GDM1 (cell line): Measurements from ENCODE around the gene SERPINE2.

ENCODE experiments used
- DNase-seq: peaks from one replicate; lab custom pipeline; 2025; lab: John Stamatoyannopoulos, UW

The SERPINE2 gene, protein sequence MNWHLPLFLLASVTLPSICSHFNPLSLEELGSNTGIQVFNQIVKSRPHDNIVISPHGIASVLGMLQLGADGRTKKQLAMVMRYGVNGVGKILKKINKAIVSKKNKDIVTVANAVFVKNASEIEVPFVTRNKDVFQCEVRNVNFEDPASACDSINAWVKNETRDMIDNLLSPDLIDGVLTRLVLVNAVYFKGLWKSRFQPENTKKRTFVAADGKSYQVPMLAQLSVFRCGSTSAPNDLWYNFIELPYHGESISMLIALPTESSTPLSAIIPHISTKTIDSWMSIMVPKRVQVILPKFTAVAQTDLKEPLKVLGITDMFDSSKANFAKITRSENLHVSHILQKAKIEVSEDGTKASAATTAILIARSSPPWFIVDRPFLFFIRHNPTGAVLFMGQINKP

DNA sequence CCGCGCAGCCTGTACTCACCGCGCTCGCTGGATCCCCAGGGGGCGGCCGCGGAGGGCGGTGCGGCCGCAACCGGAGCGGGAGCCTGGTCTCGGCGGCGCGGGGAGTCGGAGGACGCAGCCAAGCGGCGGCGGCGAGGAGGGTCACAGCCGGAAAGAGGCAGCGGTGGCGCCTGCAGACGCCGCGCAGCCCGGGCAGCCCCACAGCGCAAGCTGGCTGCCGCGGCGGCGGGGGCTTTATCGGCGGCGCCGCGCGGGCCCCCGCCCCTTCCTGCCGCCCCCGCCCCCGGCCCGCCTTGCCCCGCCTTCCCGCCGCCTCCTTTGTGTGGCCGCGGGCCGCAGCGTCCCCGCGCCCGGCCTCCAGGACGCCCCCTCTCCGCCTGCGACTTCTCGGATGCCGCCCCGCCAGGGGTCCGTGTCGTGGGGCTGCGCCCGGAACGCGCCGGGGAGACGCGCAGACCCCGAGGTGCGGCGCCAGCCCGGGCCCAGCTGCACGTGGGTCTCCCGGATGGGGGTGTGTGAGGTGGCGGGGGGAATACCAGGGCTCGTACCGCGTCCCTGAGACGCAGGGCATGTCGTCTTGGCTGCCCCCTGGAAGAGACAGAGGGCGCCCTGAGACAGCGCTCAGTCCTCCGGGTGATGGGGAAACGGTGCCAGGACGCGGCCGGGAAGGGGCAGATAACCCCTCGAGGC, at the start of gene SERPINE2:
Gene SERPINE2 (minus strand): TSS at position 207 of the 690 bp plus-strand sequence. CDS start 37,386 bp downstream, outside the sequence.
- DNase-seq = no peak

DNA sequence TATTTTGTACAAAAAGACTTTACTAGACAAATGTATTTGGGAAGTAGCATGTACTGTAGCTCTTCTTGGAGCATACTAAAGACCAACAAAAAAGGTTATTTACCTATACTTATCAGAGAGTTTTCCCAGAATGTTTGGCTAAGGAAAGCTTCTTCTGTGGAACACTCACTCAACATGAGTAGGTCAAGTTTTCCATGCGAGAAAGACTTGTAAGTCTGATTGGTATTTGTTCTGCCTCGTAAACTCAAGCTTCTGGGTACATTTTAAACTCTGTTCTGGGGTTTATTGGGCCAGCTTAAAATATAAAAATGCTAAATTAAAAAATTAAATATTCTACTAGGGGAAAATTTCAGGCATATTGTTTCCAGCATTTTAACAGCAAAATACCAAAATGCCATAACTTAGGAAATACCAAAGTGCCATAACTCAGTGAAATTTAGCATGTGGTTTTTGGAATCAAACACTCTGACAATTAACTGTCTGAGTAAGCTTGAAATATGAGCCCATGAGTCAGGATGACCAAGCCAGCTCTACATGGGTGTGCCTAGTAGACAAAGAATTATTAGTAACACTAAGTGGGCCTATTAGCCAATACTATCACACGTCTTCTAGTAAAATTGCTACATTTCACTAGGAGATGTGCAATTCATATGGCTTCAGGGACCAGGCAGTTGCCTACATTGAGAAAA, 47.3 kb upstream of the SERPINE2 start:
- no peak for DNase-seq

DNA sequence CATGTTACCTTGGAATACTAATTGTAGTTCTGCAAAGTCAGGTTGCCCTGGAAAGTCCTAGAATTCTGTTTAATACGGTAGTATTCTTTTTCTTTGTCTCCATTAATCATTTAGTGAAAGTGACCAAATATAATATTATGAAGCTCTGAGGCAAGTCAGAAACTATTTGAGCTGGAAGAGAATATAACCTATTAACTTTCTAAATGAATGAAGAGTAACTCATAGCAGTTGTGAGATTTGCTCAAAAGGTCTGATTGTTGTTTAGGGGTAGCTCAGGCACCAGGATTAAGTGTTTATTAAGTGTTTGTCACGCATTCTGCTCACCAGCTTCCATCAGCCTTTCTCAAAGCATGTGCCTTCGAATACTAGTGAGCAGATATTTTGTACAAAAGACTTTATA, 46.7 kb upstream of the SERPINE2 start:
- no peak for DNase-seq

DNA sequence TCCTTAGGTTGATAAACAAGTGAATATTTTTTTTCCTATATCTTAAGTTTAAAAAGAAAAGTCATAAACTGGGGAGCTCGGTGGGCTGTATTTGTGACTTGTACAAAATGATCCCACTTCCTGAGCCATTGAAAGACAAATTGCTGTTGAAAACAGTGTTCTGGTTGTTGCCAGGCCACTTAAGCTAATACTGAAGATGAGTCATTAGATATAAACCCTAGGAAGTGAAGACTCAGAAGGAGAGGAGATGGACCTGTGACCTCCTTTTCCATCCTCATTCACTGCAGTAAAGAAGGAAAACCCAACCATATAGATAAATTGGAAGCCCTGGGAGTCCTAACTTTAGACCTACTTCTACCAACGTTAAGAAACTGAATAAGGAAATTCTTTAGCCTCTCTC, 46.2 kb upstream of the SERPINE2 start:
- no peak for DNase-seq

DNA sequence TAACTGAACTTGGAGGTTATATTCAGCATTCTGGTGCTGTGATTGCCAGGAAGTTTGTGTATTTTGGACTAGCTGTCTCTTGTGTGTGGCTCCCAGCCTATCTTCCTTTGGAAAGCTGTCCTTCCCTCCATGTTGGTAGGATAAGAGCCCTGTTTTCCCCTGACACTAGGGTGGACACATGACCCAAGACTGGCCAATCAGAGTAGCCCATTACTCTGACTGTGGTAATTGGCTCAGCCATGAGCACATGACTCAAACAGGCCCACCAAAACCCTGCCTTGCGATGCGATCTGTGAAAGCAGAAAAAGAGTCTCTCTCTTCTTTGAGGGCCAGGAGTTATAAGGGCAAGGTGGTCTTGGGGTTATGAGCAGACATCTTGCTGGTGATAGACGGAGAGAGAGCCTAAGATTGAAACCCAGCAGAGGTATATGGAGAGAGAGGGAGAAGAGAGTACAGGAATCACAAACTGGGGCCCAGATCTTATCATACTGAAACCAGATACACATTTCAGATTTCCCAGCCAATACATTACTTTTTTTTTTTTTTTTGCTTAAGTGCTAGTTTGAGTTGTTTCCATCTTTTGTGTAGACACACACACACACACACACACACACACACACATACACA, 45.3 kb upstream of the SERPINE2 start:
- no peak for DNase-seq

DNA sequence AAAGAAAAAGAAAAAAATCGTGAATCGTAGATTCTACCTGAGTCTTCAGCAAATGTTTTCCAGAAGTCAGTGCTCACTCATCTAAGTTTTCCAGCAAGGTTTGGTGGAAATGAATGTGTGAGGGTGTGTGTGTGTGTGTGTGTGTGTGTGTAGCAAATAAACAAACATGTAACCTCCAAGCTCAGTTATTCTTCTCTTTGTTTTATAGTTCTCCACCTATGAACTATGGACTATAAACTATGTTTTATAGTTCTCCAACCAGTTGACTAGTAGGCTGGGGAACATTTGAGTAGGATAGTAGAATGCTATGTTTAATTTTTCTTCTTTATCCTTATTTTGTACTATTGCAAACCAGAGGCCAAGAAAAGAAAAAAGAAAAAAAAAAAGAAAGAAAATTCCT, 44.6 kb upstream of the SERPINE2 start:
- DNase-seq = no peak

DNA sequence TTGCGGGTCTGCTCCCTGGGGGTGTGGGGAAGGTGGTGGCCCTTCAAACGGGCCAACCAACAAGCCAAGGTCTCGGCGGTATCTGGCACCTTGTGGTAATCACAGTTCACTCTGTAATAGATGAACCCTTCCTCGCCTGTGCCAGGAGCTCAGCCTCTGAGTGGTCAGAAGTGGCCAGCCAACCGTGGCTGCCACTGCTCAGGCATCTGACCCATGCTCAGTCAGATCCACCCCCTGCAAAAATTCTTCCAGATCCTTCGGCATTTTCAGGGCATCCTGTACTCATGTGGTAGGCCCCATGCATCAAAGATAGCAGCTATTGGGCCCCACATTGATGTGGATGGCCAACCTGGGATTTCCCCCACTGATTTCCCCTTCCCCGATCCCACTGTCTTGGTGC, 39.6 kb upstream of the SERPINE2 start:
- DNase-seq = no peak

DNA sequence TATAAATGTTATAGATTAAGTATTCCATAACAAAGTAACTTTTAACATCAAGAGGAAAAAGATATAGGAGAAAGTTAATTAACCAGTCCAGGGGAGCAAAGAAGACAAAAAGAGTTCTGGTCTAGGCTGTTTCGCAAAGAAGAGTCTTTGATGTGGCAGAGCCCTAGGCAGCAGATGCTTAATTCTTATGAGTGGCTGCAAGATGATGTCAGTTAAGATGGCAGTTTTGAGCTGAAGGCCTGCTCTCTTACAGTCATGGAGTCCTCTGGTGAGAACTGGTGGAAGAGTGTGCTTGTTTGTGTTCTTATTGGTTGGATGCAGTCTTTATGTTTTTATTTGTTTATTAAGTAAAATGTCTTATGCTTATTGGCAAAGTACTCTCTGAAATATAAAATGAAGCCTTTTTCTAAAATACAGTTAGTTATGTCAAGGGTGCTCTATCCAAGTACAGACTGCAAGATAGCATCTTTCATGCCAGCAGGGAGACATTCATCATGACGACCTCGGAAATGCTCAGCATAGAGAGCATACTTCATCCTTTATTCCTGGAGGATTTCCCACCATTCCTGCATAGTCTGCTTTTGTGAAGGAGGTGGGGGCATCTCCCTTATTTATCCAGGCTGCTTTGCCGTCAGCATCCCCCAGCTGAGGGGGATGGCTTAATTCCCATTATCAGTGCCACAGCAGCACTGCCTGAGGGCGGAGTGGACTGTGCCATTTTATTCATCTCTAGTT, 38.9 kb upstream of the SERPINE2 start:
- no peak for DNase-seq

DNA sequence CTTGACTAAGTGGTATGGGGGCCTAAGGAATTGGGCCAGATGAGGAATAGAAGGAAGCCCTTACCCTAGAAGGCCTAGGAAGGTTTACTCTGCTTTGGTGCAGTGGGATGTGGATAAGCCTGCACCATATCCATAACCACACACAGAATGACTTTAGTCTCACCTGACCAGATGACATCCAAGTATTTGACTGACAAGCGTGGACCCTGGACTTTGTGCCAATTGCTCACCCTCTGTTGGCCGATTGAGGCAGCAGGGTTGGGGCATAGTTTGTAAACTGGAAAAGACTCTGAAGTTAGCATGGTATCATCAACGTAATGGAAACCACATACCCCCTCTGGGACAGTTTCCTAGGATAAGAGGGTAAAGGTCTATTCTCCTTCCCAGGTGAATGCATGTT, 36.5 kb upstream of the SERPINE2 start:
- no peak for DNase-seq

DNA sequence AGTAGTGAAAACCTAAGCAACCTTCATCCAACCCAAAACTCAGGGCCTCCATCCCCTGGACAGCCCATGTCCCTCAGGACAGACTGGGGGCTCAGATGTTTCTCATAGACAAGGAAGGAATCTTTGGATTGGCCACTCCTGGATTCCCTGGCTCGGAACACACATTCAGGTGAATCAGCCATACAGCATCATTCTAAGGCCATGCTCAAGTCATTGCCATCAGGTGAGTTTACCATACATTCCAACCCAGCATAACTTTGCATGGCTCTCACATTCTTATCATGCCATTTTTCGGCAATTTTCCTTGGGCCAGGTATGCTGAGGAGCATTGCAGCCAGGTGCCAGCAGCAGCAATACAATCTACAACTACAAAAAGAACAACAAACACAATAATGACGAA, 34.6 kb upstream of the SERPINE2 start:
- DNase-seq = no peak

DNA sequence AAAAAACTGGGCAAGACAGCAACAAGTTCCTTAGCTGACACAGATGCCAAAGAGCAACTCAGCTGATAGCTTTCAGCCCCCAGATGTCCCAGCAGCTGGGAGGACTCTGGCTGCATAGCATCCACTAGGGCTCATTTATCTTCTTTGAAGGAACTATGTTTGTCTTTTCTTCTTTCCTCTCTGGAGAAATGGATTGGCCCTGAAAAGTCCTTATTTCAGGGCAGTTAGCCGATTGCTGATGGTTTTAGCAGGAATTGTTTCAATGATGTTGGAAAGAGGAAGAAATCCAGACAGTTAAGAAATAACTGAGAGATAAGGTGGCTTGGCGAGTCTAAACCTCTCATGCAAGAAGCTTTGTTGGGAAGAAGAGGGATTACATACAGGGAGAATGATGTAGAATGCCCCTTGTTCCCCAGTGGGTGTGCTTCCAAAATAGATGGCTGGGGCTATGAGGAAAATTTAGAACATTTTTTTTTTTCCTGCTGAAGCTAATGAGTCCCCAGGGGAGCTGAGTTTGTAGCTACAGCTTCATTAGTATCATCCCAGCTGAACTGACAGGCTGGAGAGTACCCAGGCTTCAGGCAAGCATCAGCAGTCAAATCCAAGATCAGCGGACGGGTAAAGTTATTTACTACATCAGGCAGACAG, 33.6 kb upstream of the SERPINE2 start:
- DNase-seq = no peak

DNA sequence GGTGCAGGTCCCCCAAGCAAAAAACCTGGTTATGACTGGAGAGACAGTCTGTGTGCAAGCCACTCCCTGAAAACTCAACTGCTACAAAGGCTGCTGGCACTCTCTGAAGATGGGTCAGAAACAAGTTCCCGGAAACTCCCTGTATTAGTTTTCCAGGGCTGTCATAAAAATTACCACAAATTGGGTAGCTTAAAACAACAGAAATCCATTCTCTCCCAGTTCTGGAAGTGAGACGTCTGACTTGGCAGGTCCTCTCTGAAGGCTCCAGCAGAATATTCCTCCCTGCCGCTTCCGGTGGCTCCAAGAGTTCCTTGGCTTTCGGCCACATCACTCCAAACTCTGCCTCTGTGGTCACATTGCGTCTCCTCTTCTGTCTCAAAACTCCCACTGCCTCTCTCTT, 30.1 kb upstream of the SERPINE2 start:
- no peak for DNase-seq

DNA sequence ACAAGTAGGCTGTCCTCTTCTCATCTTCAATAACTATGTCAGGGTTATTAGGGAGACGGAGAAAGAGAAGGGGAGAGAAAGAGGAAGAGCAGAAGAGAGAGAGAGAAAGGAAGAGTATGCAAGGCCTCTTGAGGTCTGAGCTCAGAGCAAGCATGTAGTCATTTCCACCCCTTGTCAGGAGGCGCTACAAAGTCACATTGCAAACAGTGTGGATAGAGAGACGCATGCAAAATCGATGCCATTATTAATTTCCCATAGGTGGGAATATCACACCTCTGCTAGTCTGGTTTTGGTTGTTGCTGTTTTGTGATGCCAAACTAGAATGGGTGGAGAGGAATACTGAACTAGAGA, 24.2 kb upstream of the SERPINE2 start:
- DNase-seq = no peak

DNA sequence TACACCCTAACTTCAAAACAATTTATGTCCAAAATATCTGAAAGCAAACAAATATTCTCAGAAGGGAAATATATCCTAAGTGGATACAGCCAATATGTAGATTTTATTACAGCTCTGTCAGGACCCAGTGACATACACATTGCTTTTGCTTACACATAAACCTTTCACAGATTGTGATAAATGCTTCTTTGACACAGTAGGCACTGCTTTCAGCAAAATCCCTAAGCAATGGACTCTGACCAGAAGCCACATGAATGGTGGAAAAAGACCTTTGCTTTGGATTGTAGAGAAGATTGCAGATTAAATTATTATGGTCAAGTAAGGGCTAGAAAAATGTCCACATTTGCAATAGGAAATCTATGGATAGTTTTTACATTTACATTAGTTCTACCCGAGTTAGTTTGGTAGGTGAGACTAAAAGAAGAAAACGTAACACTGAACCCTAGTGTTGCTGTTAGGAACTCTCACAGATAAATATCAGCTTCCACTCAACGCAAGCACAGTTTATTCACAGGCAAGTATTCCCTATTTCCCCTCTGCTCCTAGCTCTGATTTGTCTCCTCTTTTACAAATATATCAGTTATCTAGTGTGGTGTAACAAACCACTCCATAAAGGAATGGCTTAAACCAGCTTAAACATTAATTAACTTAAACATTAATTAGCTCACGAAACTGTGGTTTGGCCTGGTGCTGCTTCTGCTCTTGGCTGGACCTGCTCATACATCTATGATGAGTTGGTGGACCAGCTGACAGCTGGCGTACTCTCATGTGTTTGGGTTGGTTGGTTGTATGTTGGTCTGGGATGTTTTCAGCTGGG, 23.6 kb upstream of the SERPINE2 start:
- DNase-seq = no peak

DNA sequence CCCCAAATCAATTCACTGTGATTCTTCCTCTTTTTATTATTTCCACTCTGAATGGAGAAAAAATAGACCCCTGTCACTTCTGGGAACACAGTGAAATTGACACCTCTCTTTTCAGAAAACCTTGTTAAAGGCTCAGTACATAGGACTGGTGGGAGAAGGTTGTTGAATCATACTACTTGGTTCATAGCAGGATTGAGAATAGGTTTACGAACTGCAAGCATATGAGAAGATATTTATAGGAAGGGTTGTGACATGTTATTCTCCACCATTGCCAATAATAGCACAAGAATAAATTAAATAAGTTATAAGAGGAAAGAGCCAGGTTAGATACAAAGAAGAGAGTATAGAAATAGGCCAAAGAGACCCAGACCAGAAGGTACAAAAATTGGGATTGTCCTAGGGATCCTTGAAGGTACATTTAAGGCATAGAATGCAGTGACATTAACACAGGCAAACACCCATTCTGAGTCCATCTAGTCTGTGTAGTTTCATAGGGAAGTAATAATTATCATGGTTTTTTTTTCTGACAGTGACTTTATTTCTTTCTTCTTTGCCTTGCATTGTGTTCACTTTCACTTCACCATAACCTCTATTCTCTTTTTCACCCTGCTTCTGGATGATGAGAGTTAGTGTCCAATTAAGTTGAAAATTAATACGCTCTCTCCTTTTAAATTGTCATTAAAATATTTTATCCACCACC, 21.8 kb upstream of the SERPINE2 start:
- no peak for DNase-seq

DNA sequence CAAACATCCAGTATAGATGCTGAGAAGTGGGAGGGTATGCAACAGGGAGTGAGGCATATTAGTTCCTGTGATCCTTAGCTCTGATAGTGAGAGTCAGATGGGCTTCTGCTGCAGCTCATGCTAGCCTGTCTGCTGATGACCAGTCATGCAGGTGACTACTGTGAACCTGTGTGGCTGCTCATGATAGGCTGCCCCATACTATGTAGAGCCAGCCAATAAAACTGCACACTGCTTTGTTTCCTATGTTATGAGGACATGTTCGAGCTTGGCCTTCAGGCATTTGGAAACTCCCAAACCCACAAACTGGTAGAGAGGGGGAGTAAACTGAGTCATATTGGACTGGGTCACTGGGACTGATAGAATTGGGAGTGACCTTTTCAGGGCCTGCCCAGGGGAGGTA, 20.1 kb upstream of the SERPINE2 start:
- DNase-seq = no peak

DNA sequence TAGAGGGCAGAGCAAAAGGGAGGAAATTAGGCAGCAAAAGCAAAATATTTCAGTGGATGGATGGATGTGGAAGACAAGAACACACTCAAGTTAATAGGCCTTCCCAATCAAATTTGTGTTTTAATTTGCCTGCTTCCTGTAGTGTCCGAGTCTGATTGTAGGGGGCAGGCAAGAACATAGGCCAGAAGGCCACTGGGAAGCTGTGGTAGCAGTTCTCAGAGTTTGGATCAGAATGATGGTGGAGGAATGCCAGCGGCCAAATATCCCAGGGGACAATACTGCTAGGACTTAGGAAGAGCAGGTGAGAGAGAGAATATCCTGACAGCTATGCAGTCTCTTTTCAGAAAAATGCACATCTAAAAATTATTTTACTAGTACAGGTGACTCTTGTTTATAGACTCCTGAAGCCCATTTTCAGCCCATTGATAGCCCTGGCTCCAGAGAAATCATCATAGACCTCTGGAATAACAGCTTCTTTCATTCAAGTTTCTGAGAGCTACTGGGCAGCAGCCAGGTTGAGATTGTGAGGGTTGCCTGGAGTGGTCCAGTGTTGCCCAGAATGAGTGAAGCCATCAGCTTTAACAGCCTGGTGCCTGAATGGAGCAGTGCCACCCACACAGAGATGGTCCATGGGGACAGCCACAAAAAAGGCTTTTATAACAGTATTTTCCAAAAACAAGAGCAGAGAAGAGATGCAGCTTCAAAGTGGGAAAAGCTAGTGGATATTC, 19.1 kb upstream of the SERPINE2 start:
- DNase-seq = no peak

DNA sequence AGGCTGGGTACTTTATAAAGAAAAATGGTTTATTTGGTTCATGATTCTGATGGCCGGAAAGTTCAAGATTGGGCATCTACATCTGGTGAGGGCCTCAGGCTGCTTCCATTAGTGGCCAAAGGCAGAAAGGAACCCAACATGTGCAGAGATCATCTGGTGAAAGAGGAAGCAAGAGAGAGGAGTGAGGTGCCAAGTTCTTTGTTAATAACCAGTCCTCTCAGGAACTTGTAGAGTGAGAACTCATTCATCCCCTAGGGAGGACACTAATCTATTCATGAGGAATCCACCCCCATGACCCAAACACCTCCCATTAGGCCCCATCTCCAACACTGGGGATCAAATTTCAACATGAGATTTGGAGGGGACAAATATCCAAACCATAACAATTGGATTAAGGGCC, 17.8 kb upstream of the SERPINE2 start:
- no peak for DNase-seq

DNA sequence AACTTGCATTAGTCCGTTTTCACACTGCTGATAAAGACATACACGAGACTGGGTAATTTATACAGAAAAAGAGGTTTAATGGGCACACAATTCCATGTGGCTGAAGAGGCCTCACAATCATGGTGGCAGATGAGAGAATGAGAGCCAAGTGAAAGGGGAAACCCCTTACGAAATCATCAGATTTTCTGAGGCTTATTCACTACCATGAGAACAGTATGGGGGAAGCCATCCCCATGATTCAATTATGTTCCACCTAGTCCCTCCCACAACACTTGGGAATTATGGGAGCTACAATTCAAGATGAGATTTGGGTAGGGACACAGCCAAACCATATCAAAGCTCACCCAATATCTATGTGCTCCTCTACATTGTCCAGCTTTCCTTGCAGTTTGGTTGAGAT, 16.0 kb upstream of the SERPINE2 start:
- no peak for DNase-seq
